HCT116 (cell line): ENCODE data around the gene FSHR. TPM values are rescaled to one million over a fixed set of nuclear protein-coding genes. Genes with fewer than 3 reads are reported as not detected.

Source experiments
- ATAC-seq: fragments of 200-7000 bp; cut with Tn5 transposase; 2 replicates; pipeline ENCODE4 v1.9.1; 2020; ENCODE audit warnings: mild to moderate bottlenecking, moderate library complexity
- BruUV-seq: library from RNA; stranded (reverse); fragments of 400-500 nt; replicated peaks from 2 replicates; lab custom pipeline; 2021; lab: Mats Ljungman, UMichigan
- CTCF ChIA-PET: fragments of 300-600 bp; sonication (Branson Sonifier 250); formaldehyde crosslinking; loops from one replicate; lab custom pipeline; 2021; ENCODE audit warnings: antibody characterized with exemption; lab: Charles Lee
- POLR2A ChIA-PET: fragments of 300-600, 350-600 bp; sonication (Branson Sonifier 250); formaldehyde crosslinking; loops from one replicate; lab custom pipeline; 2021; ENCODE audit warnings: antibody characterized with exemption; lab: Charles Lee
- RAD21 ChIA-PET, 2 experiments: fragments of 300-600 bp; sonication (Branson Sonifier 250); formaldehyde crosslinking; loops; one replicate each; lab custom pipeline; 2023; ENCODE audit warnings: low total read pairs in 2 of 2; ENCODE audit not compliant: uncharacterized antibody in 2 of 2, unreplicated experiment in 2 of 2, low non-redundant PET in 1 of 2; lab: Charles Lee
- DNase-seq: peaks from one replicate; pipeline ENCODE4 v3.0.0-alpha.2; 2010; ENCODE audit warnings: low read depth, low spot score
- H2AFZ ChIP-seq: fragments of 200-600 bp; shearing (Covaris generic), sonication (generic); 2 replicates; pipeline ENCODE4 v1.6.1; 2017; ENCODE audit warnings: low read depth, mixed run types, mixed read lengths, antibody characterized with exemption, low read length; ENCODE audit not compliant: poor library complexity, severe bottlenecking
- H3K27ac ChIP-seq: 2 replicates; pipeline ENCODE4 v1.5.1; 2012; ENCODE audit warnings: low read depth, low read length
- H3K27me3 ChIP-seq: fragments of 200-600 bp; sonication (generic); 2 replicates; pipeline ENCODE4 v1.6.1; 2016; ENCODE audit warnings: mixed run types, low read length, mixed read lengths; ENCODE audit not compliant: insufficient read depth
- H3K36me3 ChIP-seq, 2 experiments: fragments of 200-500 bp in 1 of 2; fragments of 200-600 bp in 1 of 2; sonication (Bioruptor generic) in 1 of 2; sonication (generic) in 1 of 2; 2 replicates each; pipeline versions ENCODE4 v1.5.1 to v1.6.1; 2014 to 2016; ENCODE audit warnings: low read length in 2 of 2, inconsistent platforms in 1 of 2, mixed read lengths in 1 of 2, mixed run types in 1 of 2; ENCODE audit not compliant: insufficient read depth in 2 of 2, control insufficient read depth in 1 of 2
- H3K4me1 ChIP-seq, 2 experiments: fragments of 200-600 bp in 1 of 2; sonication (generic) in 1 of 2; 2 replicates each; pipeline versions ENCODE4 v1.5.1 to v1.6.1; 2012 to 2017; ENCODE audit warnings: low read length in 2 of 2, inconsistent platforms in 1 of 2, mild to moderate bottlenecking in 1 of 2, mixed read lengths in 1 of 2, mixed run types in 1 of 2, moderate library complexity in 1 of 2; ENCODE audit not compliant: insufficient read depth in 2 of 2, control insufficient read depth in 1 of 2
- H3K4me2 ChIP-seq: fragments of 200-600 bp; sonication (generic); 2 replicates; pipeline ENCODE4 v1.6.1; 2017; ENCODE audit warnings: mixed run types, low read length, mixed read lengths
- H3K4me3 ChIP-seq, 2 experiments: fragments of 200-600 bp in 1 of 2; sonication (generic) in 1 of 2; replicated peaks in 1 of 2; 2 replicates each; pipeline ENCODE4 v1.5.1; 2011 to 2016; ENCODE audit warnings: low read length in 2 of 2, control low read depth in 1 of 2, low read depth in 1 of 2, mild to moderate bottlenecking in 1 of 2, mixed read lengths in 1 of 2, mixed run types in 1 of 2
- H3K79me2 ChIP-seq: fragments of 200-600 bp; sonication (generic); 2 replicates; pipeline ENCODE4 v1.6.1; 2017; ENCODE audit warnings: mild to moderate bottlenecking, mixed run types, low read length, moderate library complexity, mixed read lengths; ENCODE audit not compliant: insufficient read depth
- H3K9ac ChIP-seq: fragments of 200-600 bp; sonication (generic); 2 replicates; pipeline ENCODE4 v1.6.1; 2016; ENCODE audit warnings: low read length, mixed read lengths
- H3K9me2 ChIP-seq: fragments of 200-600 bp; sonication (generic), shearing (Covaris generic); 2 replicates; pipeline ENCODE4 v1.6.1; 2017; ENCODE audit warnings: mixed run types, mild to moderate bottlenecking, moderate library complexity; ENCODE audit not compliant: insufficient read depth
- H3K9me3 ChIP-seq, 2 experiments: fragments of 200-500 bp in 1 of 2; fragments of 200-600 bp in 1 of 2; sonication (Bioruptor generic) in 1 of 2; sonication (generic) in 1 of 2; 2 replicates each; pipeline ENCODE4 v1.6.1; 2014 to 2017; ENCODE audit warnings: low read length in 2 of 2, mixed read lengths in 2 of 2, inconsistent platforms in 1 of 2, low read depth in 1 of 2, mild to moderate bottlenecking in 1 of 2, mixed run types in 1 of 2, moderate library complexity in 1 of 2; ENCODE audit not compliant: control insufficient read depth in 1 of 2, insufficient read depth in 1 of 2
- H4K20me1 ChIP-seq: fragments of 200-600 bp; sonication (generic), shearing (Covaris generic); 2 replicates; pipeline ENCODE4 v1.6.1; 2017; ENCODE audit warnings: mixed run types, mild to moderate bottlenecking, moderate library complexity; ENCODE audit not compliant: insufficient read depth
- CBX3 ChIP-seq: IDR thresholded peaks from 2 replicates; pipeline ENCODE4 v1.6.1; 2012; ENCODE audit warnings: low read depth
- CEBPB ChIP-seq: IDR thresholded peaks from 2 replicates; pipeline ENCODE4 v1.6.1; 2012; ENCODE audit warnings: low read depth
- EGR1 ChIP-seq: IDR thresholded peaks from 2 replicates; pipeline ENCODE4 v1.6.1; 2012; ENCODE audit warnings: low read depth
- EZH2 ChIP-seq: fragments of 200-600 bp; sonication (generic); IDR thresholded peaks from 2 replicates; pipeline ENCODE4 v1.6.1; 2017; ENCODE audit warnings: antibody characterized with exemption, mixed run types
- EZH2phosphoT487 ChIP-seq: fragments of 200-600 bp; IDR thresholded peaks from 2 replicates; pipeline ENCODE4 v1.6.1; 2018; ENCODE audit warnings: antibody characterized with exemption, borderline replicate concordance
- JUND ChIP-seq: IDR thresholded peaks from 2 replicates; pipeline ENCODE4 v1.6.1; 2012
- POLR2AphosphoS5 ChIP-seq: IDR thresholded peaks from 2 replicates; pipeline ENCODE4 v1.6.1; 2011; ENCODE audit warnings: mild to moderate bottlenecking, low read depth, low read length, moderate library complexity
- TCF7L2 ChIP-seq: IDR thresholded peaks from 2 replicates; pipeline ENCODE4 v1.7.0; 2011; ENCODE audit warnings: borderline replicate concordance, inconsistent platforms; ENCODE audit not compliant: insufficient read depth, insufficient read length; ENCODE audit errors: extremely low read depth
- YY1 ChIP-seq: IDR thresholded peaks from 2 replicates; pipeline ENCODE4 v1.6.1; 2011; ENCODE audit warnings: low read length, low read depth, moderate library complexity, mild to moderate bottlenecking; ENCODE audit not compliant: insufficient replicate concordance; ENCODE audit errors: extremely low read depth
- ZNF274 ChIP-seq: fragments of 200-500 bp; sonication (Bioruptor generic); IDR thresholded peaks from 2 replicates; pipeline ENCODE4 v1.6.1; 2014; ENCODE audit warnings: mild to moderate bottlenecking, low read depth, low read length, inconsistent platforms
- intact Hi-C: fragments of 100-400 bp; cut with micrococcal nuclease; formaldehyde crosslinking; loops from 2 replicates; pipeline ENCODE4 v1.10.0; 2022
- total RNA-seq: library from RNA; stranded (reverse); gene quantifications from one replicate; pipeline ENCODE4 v1.2.1, GENCODE V29; 2021; ENCODE audit not compliant: unreplicated experiment
- TF ChIP-seq, protein P1 (sequence below): IDR thresholded peaks from 2 replicates; pipeline ENCODE4 v1.6.1; 2011; ENCODE audit warnings: mild to moderate bottlenecking, low read length, moderate library complexity; ENCODE audit not compliant: insufficient replicate concordance; ENCODE audit errors: extremely low read depth
- TF ChIP-seq, protein P2 (sequence below): IDR thresholded peaks from 2 replicates; pipeline ENCODE4 v1.6.1; 2012

The FSHR gene
- total RNA-seq, 1 experiment from 2014 or later, result not detected

DNA sequence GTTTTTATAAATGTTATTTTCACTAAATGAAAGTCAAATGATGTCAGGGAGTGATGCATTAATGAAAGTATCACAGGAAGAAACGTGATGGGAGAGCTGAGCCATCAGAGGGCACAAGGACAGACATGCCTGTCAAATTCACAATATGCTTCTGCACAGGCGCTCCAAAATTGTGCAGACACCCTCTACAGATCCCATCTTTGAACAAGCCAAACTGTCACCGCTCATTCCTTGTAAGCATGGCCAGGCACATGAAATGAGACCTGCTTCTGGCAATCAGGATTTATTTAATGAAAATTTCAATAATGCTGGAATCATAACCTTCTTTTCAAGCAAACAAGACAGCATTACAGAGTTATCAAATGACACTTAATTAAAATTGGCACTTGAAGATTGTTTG is 20.4 kb upstream of the FSHR start:
- Histone ChIP-seq H2AFZ (no peak overlapping the region), H3K4me3 (no peak overlapping the region), H3K27ac (no peak overlapping the region), H3K27me3 (no peaks in the 10 kb centered on the region), H3K9me3 (peaks cover 0 to 8% of the 10 kb centered on the region in 2 experiments; a peak in 1 of 4 replicates), H3K9ac (no peak overlapping the region), H3K4me1 (no peaks in the 10 kb centered on the region), H3K4me2 (no peak overlapping the region), H4K20me1 (no peaks in the 10 kb centered on the region), H3K79me2 (no peaks in the 10 kb centered on the region), H3K9me2 (no peaks in the 10 kb centered on the region), H3K36me3 (no peaks in the 10 kb centered on the region)
- ChIA-PET RAD21 (no interaction called here), CTCF (no interaction called here), POLR2A (no interaction called here)
- no peak for ATAC-seq
- no peak for DNase-seq
- TF ChIP-seq TCF7L2, result no peak
- TF ChIP-seq POLR2AphosphoS5, result no peak
- no peak for TF ChIP-seq EZH2phosphoT487
- no peak for TF ChIP-seq CEBPB
- TF ChIP-seq, protein P1, sequence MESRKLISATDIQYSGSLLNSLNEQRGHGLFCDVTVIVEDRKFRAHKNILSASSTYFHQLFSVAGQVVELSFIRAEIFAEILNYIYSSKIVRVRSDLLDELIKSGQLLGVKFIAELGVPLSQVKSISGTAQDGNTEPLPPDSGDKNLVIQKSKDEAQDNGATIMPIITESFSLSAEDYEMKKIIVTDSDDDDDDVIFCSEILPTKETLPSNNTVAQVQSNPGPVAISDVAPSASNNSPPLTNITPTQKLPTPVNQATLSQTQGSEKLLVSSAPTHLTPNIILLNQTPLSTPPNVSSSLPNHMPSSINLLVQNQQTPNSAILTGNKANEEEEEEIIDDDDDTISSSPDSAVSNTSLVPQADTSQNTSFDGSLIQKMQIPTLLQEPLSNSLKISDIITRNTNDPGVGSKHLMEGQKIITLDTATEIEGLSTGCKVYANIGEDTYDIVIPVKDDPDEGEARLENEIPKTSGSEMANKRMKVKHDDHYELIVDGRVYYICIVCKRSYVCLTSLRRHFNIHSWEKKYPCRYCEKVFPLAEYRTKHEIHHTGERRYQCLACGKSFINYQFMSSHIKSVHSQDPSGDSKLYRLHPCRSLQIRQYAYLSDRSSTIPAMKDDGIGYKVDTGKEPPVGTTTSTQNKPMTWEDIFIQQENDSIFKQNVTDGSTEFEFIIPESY, result no peak
- TF ChIP-seq ZNF274, result no peak
- intact Hi-C loops, result no loop called here
- BruUV-seq, result no TSS peak

DNA sequence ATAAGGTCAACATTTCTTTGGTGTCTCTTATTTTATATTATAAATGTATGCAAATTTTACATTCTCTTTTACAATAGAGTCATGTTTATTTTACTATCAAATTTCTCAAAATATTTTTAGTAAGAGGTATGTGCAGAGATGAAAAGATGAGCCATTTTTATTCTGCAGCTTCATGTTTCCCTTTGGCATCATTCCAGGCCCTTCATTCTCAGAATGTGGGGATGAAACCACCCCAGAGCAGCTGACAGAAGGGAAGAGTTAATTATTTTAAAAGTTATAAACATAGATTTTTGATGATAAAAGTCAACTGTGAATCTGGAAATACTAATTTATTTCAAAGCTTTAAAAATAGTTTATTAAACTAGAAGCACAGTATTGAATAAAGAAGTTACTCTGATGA is 12.8 kb upstream of the FSHR start:
- Histone ChIP-seq H3K9ac (no peak overlapping the region), H2AFZ (no peak overlapping the region), H3K27me3 (no peaks in the 10 kb centered on the region), H3K4me2 (no peak overlapping the region), H3K4me3 (no peak overlapping the region), H3K4me1 (no peaks in the 10 kb centered on the region), H3K79me2 (no peaks in the 10 kb centered on the region), H3K9me2 (no peaks in the 10 kb centered on the region), H3K36me3 (no peaks in the 10 kb centered on the region), H3K27ac (no peak overlapping the region), H4K20me1 (no peaks in the 10 kb centered on the region), H3K9me3 (peaks cover 0 to 3% of the 10 kb centered on the region in 2 experiments; a peak in 1 of 4 replicates)
- no TSS peak for BruUV-seq
- ChIA-PET CTCF (no interaction called here), RAD21 (no interaction called here), POLR2A (no interaction called here)
- no peak for DNase-seq
- TF ChIP-seq ZNF274 (no peak), CBX3 (no peak), YY1 (no peak), POLR2AphosphoS5 (no peak), JUND (no peak), EGR1 (no peak), EZH2phosphoT487 (no peak), EZH2 (no peak)
- TF ChIP-seq, protein P2, sequence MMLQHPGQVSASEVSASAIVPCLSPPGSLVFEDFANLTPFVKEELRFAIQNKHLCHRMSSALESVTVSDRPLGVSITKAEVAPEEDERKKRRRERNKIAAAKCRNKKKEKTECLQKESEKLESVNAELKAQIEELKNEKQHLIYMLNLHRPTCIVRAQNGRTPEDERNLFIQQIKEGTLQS, result no peak
- intact Hi-C loops, result no loop called here
- no peak for ATAC-seq
